ENCODE data around the gene USP5. TPM values are rescaled to one million over a fixed set of nuclear protein-coding genes. Genes with fewer than 3 reads are reported as not detected.

USP5 gene
- total RNA-seq, 1 donor from 2014 or later: 60.5 TPM

DNA sequence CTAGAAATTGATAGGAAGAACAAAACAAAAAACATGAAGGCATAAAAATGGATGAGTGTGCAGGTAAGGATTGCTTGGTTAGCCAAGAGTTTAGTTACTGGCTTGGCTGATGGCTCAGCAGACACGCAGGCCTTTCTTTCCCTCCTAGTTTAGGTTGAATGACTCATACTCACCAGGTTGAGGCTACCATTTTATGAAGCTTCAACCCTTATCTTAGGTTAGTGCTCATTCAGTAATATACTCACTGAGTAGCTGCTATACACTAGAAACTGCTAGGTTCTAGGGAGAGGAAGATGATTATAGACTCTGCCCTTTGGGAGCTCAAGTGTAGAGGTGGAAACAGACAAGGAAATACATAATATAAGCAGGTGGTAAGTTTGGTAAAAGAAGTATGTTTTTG lies 17.7 kb upstream of the USP5 start:
- no peak for DNase-seq (ENCODE audit: low read depth)
- TF ChIP-seq, protein P1, sequence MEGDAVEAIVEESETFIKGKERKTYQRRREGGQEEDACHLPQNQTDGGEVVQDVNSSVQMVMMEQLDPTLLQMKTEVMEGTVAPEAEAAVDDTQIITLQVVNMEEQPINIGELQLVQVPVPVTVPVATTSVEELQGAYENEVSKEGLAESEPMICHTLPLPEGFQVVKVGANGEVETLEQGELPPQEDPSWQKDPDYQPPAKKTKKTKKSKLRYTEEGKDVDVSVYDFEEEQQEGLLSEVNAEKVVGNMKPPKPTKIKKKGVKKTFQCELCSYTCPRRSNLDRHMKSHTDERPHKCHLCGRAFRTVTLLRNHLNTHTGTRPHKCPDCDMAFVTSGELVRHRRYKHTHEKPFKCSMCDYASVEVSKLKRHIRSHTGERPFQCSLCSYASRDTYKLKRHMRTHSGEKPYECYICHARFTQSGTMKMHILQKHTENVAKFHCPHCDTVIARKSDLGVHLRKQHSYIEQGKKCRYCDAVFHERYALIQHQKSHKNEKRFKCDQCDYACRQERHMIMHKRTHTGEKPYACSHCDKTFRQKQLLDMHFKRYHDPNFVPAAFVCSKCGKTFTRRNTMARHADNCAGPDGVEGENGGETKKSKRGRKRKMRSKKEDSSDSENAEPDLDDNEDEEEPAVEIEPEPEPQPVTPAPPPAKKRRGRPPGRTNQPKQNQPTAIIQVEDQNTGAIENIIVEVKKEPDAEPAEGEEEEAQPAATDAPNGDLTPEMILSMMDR (conservative IDR thresholded peaks at IDR 0.05; ENCODE audit: low read depth, low read length): no peak
- no peak overlapping the region for H3K4me3 ChIP-seq (ENCODE audit: low read depth, low read length)

DNA sequence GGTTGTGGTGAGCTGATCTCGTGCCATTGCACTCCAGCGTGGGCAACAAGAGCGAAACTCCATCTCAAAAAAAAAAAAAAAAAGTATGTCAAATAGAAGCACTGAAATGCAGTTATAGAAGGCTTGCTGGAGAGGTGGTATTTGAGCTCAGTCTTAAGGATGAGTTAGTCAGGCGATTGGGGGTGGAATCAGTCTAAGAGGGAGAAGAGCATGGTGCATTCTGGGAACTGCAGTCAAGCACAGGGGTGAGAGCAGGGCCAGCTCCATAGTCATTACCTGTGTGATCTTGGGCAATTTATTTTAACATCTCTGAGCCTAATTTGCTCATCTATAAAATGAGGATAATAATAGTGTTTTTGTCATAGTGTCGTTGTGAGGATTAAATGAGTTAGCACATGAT lies 17.1 kb upstream of the USP5 start:
- DNase-seq (ENCODE audit: low read depth): no peak
- H3K4me3 ChIP-seq (ENCODE audit: low read depth, low read length): no peak overlapping the region
- TF ChIP-seq, protein P1 (conservative IDR thresholded peaks at IDR 0.05; ENCODE audit: low read depth, low read length): no peak

DNA sequence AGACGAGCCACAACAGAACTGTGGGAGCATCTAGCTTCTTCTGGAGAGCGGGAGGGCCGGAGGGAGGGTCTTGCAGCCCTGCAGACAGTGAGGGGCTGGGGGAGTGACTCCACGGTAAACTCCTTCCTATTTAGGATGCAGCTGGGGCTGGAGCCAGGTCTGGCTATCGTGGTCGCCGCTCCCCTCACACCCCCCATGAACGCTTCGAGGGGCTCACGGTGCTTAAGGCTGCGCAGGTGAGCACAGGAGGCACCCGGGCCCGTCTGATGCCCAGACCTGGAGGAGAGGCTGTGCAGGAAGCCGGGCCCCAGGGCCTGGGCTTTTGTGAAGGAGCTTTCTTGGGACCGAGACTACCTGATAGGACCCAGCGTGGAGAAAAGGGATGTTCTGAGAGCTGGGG lies 15.1 kb upstream of the USP5 start:
- no peak overlapping the region for H3K4me3 ChIP-seq (ENCODE audit: low read depth, low read length)
- DNase-seq (ENCODE audit: low read depth): no peak
- TF ChIP-seq, protein P1 (conservative IDR thresholded peaks at IDR 0.05; ENCODE audit: low read depth, low read length): no peak

DNA sequence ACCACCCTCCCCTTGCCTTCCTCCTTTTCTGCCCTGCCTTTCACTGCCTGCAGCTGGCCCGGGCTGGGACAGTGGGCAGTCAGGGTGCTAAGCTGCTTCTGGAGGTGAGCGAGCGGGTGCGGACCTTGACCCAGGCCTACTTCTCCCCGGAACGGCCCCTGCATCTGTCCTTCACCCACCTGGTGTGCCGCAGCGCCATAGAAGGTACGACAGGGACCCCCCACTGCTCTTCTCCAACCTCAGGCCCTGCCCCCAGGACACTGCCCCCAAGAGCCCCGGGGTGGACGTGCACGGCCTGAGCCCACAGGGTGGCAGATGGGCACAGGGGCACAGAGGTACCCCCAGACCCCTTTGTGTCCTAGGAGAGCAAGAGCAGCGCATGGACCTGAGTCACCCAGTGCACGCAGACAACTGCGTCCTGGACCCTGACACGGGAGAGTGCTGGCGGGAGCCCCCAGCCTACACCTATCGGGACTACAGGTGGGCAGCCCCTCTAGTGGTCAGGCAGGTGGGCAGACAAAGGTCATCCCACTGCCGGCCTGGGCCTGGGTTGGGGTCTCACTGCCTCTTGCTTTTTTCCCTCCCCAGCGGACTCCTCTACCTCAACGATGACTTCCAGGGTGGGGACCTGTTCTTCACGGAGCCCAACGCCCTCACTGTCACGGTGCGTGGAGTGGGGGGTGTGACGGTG lies 14.4 kb upstream of the USP5 start:
- TF ChIP-seq, protein P1 (conservative IDR thresholded peaks at IDR 0.05; ENCODE audit: low read depth, low read length): no peak
- DNase-seq (ENCODE audit: low read depth): no peak
- H3K4me3 ChIP-seq (ENCODE audit: low read depth, low read length): no peak overlapping the region

DNA sequence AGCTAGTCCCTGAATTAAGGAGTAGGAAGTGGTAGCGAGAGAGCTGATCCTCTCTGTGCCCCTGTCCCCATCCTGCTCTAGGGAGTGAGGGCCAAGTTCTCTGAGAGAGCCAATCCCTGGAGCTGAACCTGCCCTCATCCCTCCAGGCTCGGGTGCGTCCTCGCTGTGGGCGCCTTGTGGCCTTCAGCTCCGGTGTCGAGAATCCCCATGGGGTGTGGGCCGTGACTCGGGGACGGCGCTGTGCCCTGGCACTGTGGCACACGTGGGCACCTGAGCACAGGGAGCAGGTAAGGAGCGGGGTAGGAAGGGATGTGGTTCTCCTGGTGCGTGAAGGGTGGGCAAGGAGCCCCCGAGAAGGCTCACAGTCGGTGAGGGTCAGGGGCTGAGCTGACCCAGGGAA lies 13.1 kb upstream of the USP5 start:
- H3K4me3 ChIP-seq (ENCODE audit: low read depth, low read length): no peak overlapping the region
- no peak for DNase-seq (ENCODE audit: low read depth)
- TF ChIP-seq, protein P1 (conservative IDR thresholded peaks at IDR 0.05; ENCODE audit: low read depth, low read length): no peak

DNA sequence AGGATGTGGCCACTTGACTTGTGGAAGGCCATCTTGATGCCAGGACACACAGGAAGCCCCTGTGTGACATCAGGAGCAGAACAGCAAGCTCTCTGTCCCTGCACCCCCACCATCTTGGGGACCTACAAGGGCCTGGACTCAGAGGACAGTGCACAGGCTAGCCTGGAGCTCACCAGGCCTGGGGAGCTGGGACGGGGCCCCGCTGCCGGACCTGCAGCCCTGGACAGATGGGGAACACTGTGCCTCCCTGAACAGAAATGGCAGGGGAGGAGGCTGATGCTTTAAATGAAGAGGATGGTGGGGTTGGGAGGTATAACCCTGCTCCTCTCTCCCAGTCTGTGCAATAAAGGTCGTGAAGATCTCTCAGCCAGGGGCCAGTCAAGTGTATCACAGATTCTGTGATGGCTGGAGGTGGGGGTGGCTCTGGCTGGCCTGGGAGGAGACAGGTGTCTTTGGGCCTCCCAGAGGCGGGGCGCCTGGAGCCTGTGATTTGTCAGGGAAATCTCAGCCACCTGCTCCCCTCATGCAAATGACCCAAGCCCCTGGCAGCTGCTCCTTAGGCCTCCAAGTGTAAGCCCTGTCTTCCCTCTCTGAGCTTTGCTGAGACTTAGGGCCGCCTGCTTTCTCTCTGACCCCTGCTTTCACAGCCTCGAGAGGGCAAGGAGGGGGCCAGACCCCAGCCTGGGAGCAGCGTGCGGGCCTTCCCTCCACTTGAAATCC lies 12.3 kb upstream of the USP5 start:
- H3K4me3 ChIP-seq (ENCODE audit: low read depth, low read length): no peak overlapping the region
- TF ChIP-seq, protein P1 (conservative IDR thresholded peaks at IDR 0.05; ENCODE audit: low read depth, low read length): no peak
- no peak for DNase-seq (ENCODE audit: low read depth)

Data from epithelial cell of proximal tubule (primary cell).